ENCODE measurements around the gene LTBR. TPM values are rescaled to one million over a fixed set of nuclear protein-coding genes. Genes with fewer than 3 reads are reported as not detected.

The LTBR gene
- total and polyA plus RNA-seq, 2 donors (not counting 3 experiments of a cell fraction or from before 2014, with no cell fraction given): 70.7 to 102 TPM

DNA sequence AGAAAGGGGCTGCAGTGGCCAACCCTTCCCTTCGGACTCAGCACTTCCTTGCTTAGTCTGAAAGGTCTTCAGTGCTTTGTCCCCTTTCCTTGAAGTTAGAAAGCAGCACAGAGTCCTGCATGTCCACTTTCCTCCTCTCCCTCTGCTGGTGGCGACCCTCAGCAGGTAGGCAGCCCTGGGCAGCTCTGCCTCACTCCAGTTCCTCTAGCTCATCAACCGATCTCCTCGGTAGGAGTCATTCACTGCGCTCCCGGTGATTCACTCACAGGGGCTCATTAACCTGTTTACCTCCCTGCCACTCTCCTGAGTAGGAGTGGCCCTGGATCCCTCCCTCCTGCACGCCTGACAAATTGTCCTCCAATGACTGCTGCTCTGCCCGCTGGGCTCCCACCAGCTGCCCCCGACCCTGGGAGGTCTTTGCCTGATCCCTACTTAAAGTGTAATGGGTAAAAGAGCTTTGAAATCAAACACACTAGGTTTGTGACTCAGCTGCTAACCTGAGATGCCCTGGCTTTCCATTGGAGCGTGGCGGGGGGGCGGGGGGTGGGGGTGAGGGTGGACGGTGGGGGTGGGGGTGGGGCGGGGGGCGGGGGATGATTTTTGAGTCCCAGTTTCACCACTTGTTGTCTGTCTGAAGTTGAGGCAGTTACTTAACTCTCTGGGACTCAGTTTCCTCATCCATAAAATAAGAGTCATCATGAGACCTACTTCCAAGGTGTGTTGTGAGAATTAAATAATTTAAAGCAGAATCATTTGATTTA is 12.8 kb upstream of the LTBR start:
- H3K79me2 ChIP-seq (ENCODE audit: control insufficient read depth, insufficient read depth, low read length): no peaks in the 10 kb centered on the region
- DNase-seq (ENCODE audit: low read depth, low spot score) (peak; percentile 33), FAIRE-seq (peak; percentile 67)
- H3K9ac ChIP-seq (replicated peaks; ENCODE audit: extremely low read depth, insufficient read depth, low read length): no peak overlapping the region
- no peaks in the 10 kb centered on the region for H3K36me3 ChIP-seq (ENCODE audit: control insufficient read depth in 2 of 2, extremely low read depth in 1 of 2, insufficient read depth in 2 of 2, low read length in 2 of 2)
- POLR2A ChIA-PET: interaction anchor here (0.6 to 1.2 kb wide), 2 partner anchors 99 to 297 kb away, joined by 3 to 4 read pairs; partner anchors contain the start of gene VAMP1
- H3K27me3 ChIP-seq (ENCODE audit: control insufficient read depth in 2 of 2, insufficient read depth in 2 of 2, low read length in 2 of 2): no peaks in the 10 kb centered on the region
- no peak overlapping the region for H3K4me3 ChIP-seq (replicated peaks in 1 of 3; ENCODE audit: insufficient read depth in 1 of 3, low read depth in 1 of 3, low read length in 3 of 3)
- peak overlapping the region; percentile 33 for H2AFZ ChIP-seq (ENCODE audit: low read depth, low read length)
- no peaks in the 10 kb centered on the region for H3K9me1 ChIP-seq (replicated peaks; ENCODE audit: control insufficient read depth, extremely low read depth, insufficient read depth, low read length)
- intact Hi-C loops (cut with micrococcal nuclease): loop anchor here (2.0 kb wide), 1 partner anchor 48 kb away; no protein-coding TSS in a partner anchor
- no peaks in the 10 kb centered on the region for H3K9me3 ChIP-seq (replicated peaks; ENCODE audit: control insufficient read depth, insufficient read depth, low read length)
- dilution Hi-C loops (cut with MboI; ENCODE audit: extremely low pct_ligation_motif_present, low sequenced_read_pairs): no loop called here
- no peak overlapping the region for H3K4me2 ChIP-seq (ENCODE audit: insufficient read depth, low read length)
- peaks cover 33% of the 10 kb centered on the region for H3K4me1 ChIP-seq (ENCODE audit: control insufficient read depth, extremely low read depth, insufficient read depth, low read length)
- no TSS peak for BruUV-seq (replicated peaks)
- CTCF ChIA-PET: interaction anchor here (0.8 to 5.9 kb wide), 6 partner anchors 8 to 94 kb away, joined by 3 to 30 read pairs (median 4); partner anchors contain the start of gene TNFRSF1A
- TF ChIP-seq, protein P1, sequence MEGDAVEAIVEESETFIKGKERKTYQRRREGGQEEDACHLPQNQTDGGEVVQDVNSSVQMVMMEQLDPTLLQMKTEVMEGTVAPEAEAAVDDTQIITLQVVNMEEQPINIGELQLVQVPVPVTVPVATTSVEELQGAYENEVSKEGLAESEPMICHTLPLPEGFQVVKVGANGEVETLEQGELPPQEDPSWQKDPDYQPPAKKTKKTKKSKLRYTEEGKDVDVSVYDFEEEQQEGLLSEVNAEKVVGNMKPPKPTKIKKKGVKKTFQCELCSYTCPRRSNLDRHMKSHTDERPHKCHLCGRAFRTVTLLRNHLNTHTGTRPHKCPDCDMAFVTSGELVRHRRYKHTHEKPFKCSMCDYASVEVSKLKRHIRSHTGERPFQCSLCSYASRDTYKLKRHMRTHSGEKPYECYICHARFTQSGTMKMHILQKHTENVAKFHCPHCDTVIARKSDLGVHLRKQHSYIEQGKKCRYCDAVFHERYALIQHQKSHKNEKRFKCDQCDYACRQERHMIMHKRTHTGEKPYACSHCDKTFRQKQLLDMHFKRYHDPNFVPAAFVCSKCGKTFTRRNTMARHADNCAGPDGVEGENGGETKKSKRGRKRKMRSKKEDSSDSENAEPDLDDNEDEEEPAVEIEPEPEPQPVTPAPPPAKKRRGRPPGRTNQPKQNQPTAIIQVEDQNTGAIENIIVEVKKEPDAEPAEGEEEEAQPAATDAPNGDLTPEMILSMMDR (IDR thresholded peaks at IDR 0.05; ENCODE audit: extremely low read depth in 1 of 2, insufficient read depth in 1 of 2, low read depth in 1 of 2, low read length in 2 of 2): peak in 1 of 2 donors; percentile 12
- no peak for TF ChIP-seq GATA2 (IDR thresholded peaks at IDR 0.05; ENCODE audit: insufficient read depth, insufficient read length, low read depth, low read length)
- H3K27ac ChIP-seq (ENCODE audit: insufficient read depth, low read depth, low read length): no peak overlapping the region
- H4K20me1 ChIP-seq (replicated peaks; ENCODE audit: control insufficient read depth, extremely low read depth, insufficient read depth, low read length): no peaks in the 10 kb centered on the region

Data from endothelial cell of umbilical vein (primary cell).